ENCODE measurements around the gene USP21.

USP21 gene

GRCh38 chr1:161201836-161202712 is 42.8 kb downstream of the USP21 start, which contains the start of gene NDUFS2:
NDUFS2 (plus strand) TSS chr1:161202367; CDS start chr1:161202386, 19 bp downstream.
- Histone ChIP-seq H3K27me3 (ENCODE audit: insufficient read depth, low read length, poor library complexity) (no peaks in the 10 kb centered on the region), H3K36me3 (ENCODE audit: insufficient read depth, low read length) (peaks cover 34% of the 10 kb centered on the region), H3K9ac (ENCODE audit: low read depth, low read length) (peak within 1 kb of the TSS; percentile 90), H3K4me2 (ENCODE audit: insufficient read depth, low read length) (peak within 1 kb of the TSS; percentile 65), H2AFZ (ENCODE audit: low read depth, low read length) (peak within 1 kb of the TSS; percentile 90), H3K79me2 (ENCODE audit: insufficient read depth, low read length) (peaks cover 35% of the 10 kb centered on the region), H3K27ac (ENCODE audit: low read length) (peak within 1 kb of the TSS; percentile 93), H3K4me1 (ENCODE audit: insufficient read depth, low read length) (peaks cover 30% of the 10 kb centered on the region), H3K4me3 (ENCODE audit: low read depth in 1 of 2, low read length in 2 of 2) (peak within 1 kb of the TSS; percentile 93), H4K20me1 (ENCODE audit: insufficient read depth, low read length) (no peaks in the 10 kb centered on the region), H3K9me3 (ENCODE audit: insufficient read depth, low read length, severe bottlenecking) (no peaks in the 10 kb centered on the region)
- peak; percentile 98 for DNase-seq
- no peak for TF ChIP-seq EZH2 (IDR thresholded peaks at IDR 0.05; ENCODE audit: borderline replicate concordance, low read depth, low read length, severe bottlenecking)
- TF ChIP-seq CTCF (IDR thresholded peaks at IDR 0.05; ENCODE audit: borderline replicate concordance, extremely low read depth, low read length, poor library complexity, severe bottlenecking), result peak; percentile 43
- peak; percentile 99 for ATAC-seq (ENCODE audit: insufficient read depth, low read depth)

GRCh38 chr1:161206411-161207140 is 47.3 kb downstream of the USP21 start:
- no peak for ATAC-seq (ENCODE audit: insufficient read depth, low read depth)
- H3K36me3 ChIP-seq (ENCODE audit: insufficient read depth, low read length), result peaks cover 76% of the 10 kb centered on the region
- H3K27ac ChIP-seq (ENCODE audit: low read length), result no peak overlapping the region
- no peak overlapping the region for H3K4me2 ChIP-seq (ENCODE audit: insufficient read depth, low read length)
- H3K4me1 ChIP-seq (ENCODE audit: insufficient read depth, low read length), result peaks cover 22% of the 10 kb centered on the region
- H4K20me1 ChIP-seq (ENCODE audit: insufficient read depth, low read length), result no peaks in the 10 kb centered on the region
- no peak for DNase-seq
- no peak overlapping the region for H3K9ac ChIP-seq (ENCODE audit: low read depth, low read length)
- peaks cover 35% of the 10 kb centered on the region for H3K79me2 ChIP-seq (ENCODE audit: insufficient read depth, low read length)
- no peak overlapping the region for H3K4me3 ChIP-seq (ENCODE audit: low read depth in 1 of 2, low read length in 2 of 2)
- no peak overlapping the region for H2AFZ ChIP-seq (ENCODE audit: low read depth, low read length)
- no peaks in the 10 kb centered on the region for H3K27me3 ChIP-seq (ENCODE audit: insufficient read depth, low read length, poor library complexity)
- TF ChIP-seq EZH2 (IDR thresholded peaks at IDR 0.05; ENCODE audit: borderline replicate concordance, low read depth, low read length, severe bottlenecking), result no peak
- no peak for TF ChIP-seq CTCF (IDR thresholded peaks at IDR 0.05; ENCODE audit: borderline replicate concordance, extremely low read depth, low read length, poor library complexity, severe bottlenecking)
- H3K9me3 ChIP-seq (ENCODE audit: insufficient read depth, low read length, severe bottlenecking), result no peaks in the 10 kb centered on the region

GRCh38 chr1:161207173-161207572 is 47.9 kb downstream of the USP21 start:
- peaks cover 82% of the 10 kb centered on the region for H3K36me3 ChIP-seq (ENCODE audit: insufficient read depth, low read length)
- no peak overlapping the region for H3K4me2 ChIP-seq (ENCODE audit: insufficient read depth, low read length)
- ATAC-seq (ENCODE audit: insufficient read depth, low read depth) (no peak), DNase-seq (no peak)
- no peaks in the 10 kb centered on the region for H3K9me3 ChIP-seq (ENCODE audit: insufficient read depth, low read length, severe bottlenecking)
- no peak overlapping the region for H2AFZ ChIP-seq (ENCODE audit: low read depth, low read length)
- H3K4me3 ChIP-seq (ENCODE audit: low read depth in 1 of 2, low read length in 2 of 2), result no peak overlapping the region
- H4K20me1 ChIP-seq (ENCODE audit: insufficient read depth, low read length), result no peaks in the 10 kb centered on the region
- no peak overlapping the region for H3K27ac ChIP-seq (ENCODE audit: low read length)
- H3K79me2 ChIP-seq (ENCODE audit: insufficient read depth, low read length), result peaks cover 35% of the 10 kb centered on the region
- TF ChIP-seq CTCF (IDR thresholded peaks at IDR 0.05; ENCODE audit: borderline replicate concordance, extremely low read depth, low read length, poor library complexity, severe bottlenecking) (no peak), EZH2 (IDR thresholded peaks at IDR 0.05; ENCODE audit: borderline replicate concordance, low read depth, low read length, severe bottlenecking) (no peak)
- peaks cover 18% of the 10 kb centered on the region for H3K4me1 ChIP-seq (ENCODE audit: insufficient read depth, low read length)
- no peak overlapping the region for H3K9ac ChIP-seq (ENCODE audit: low read depth, low read length)
- no peaks in the 10 kb centered on the region for H3K27me3 ChIP-seq (ENCODE audit: insufficient read depth, low read length, poor library complexity)
